GM08714 (cell line): ENCODE measurements around the gene ZNF516.

Source experiments
- H3K4me3 ChIP-seq: fragments of 200-500 bp; sonication (Bioruptor generic); 2 replicates; pipeline ENCODE4 v1.5.1; 2014; ENCODE audit warnings: mild to moderate bottlenecking, low read length, inconsistent platforms
- ZNF274 ChIP-seq: IDR thresholded peaks from 2 replicates; pipeline ENCODE4 v1.6.1; 2012; ENCODE audit warnings: mild to moderate bottlenecking, low read depth, low read length

Gene ZNF516

DNA sequence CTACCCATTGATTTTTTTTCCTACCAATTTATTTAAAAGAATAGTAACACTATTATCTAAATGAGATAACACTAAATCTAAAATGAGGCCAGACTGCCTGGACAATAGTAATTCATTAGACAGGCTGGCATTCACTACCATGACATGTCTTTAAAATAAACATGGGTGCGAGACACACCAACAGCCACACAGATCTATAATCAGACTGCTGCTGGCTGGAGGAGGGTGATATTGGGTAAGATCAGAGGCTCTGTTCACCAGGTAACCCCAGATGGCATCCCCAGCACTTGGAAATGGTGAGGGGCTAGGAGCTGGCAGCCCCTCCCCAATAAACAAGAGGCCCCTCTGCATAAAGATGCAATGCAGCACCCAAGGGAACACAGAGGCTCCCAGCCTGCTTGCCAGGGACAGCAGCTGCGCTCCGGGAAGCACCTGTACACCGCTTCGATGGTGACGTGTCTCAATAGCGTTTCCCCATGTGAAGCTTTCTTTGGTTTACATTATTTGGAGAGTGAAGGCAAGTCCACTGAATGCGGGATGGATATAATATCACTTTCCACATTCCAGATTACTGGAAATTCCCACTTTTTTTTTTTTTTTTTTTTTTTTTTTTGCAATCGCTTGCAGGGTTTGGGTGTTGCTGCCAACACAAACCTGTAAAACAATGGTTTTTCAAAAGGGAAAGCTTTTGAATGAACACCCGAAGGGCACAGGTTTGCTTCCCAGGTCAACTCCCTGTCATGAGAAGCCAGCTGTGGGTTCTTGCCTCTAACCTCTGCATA, 159.0 kb downstream of the ZNF516 start:
- no peak for TF ChIP-seq ZNF274
- no peak overlapping the region for H3K4me3 ChIP-seq

- H3K4me3 ChIP-seq = no peak overlapping the region
- no peak for TF ChIP-seq ZNF274
These were observed 166.9 kb downstream of the ZNF516 start for GRCh38 chr18:76328140-76328539.

DNA sequence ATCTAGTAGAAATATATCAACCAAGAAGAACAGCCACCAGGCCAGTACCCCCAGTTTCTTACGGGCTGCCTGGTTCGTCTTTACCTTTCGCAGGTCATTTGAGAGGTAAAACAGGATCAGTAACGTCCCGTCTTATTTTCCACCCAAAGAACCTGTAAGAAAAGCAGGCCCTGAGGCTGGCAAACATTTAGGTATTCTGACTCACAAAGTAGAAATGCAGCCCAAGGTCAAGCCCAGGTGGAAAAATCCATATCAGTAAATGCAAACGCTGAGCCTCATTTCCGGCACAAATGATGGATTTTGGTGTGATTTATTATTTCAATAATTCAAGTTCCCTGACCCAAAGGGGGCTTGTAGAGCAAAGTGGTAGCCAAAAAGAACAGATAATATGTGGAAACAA, 171.2 kb downstream of the ZNF516 start:
- H3K4me3 ChIP-seq = no peak overlapping the region
- TF ChIP-seq ZNF274 = no peak

GRCh38 chr18:76322686-76323085, 172.4 kb downstream of the ZNF516 start:
- no peak overlapping the region for H3K4me3 ChIP-seq
- no peak for TF ChIP-seq ZNF274

GRCh38 chr18:76319366-76319765, 175.7 kb downstream of the ZNF516 start:
- no peak overlapping the region for H3K4me3 ChIP-seq
- no peak for TF ChIP-seq ZNF274

- H3K4me3 ChIP-seq = no peak overlapping the region
- TF ChIP-seq ZNF274 = no peak
These were observed 176.4 kb downstream of the ZNF516 start for GRCh38 chr18:76318607-76319006.

GRCh38 chr18:76317136-76317535, 177.9 kb downstream of the ZNF516 start:
- TF ChIP-seq ZNF274 = no peak

DNA sequence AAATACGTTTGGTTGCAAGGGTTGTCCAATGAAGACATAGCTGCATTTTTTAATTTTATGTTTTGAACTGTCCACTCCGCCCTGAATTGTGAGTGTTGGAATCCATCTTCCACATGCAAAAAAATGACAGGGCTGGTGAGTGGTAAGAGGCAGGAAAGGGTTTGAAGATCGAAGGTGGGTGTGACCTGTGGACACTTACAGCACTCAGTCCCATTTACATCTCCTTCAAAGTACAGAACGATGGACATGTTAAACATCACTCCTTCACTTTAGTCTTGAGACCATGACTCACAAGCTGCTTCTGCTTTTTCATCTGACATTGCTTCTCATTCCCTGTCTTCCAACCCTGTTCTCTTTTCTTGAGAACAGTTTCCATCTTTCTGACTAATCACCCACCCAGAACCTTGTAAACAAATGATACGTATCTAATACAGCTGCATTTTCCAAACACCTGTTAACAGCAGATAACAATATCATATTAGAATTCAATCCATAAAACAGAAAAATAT, 179.3 kb downstream of the ZNF516 start:
- no peak overlapping the region for H3K4me3 ChIP-seq
- no peak for TF ChIP-seq ZNF274

More at GRCh38 chr18:76317136-76317535, 177.9 kb downstream of the ZNF516 start:
- no peak overlapping the region for H3K4me3 ChIP-seq

GRCh38 chr18:76314496-76314895, 180.5 kb downstream of the ZNF516 start:
- H3K4me3 ChIP-seq = no peak overlapping the region
- no peak for TF ChIP-seq ZNF274

DNA sequence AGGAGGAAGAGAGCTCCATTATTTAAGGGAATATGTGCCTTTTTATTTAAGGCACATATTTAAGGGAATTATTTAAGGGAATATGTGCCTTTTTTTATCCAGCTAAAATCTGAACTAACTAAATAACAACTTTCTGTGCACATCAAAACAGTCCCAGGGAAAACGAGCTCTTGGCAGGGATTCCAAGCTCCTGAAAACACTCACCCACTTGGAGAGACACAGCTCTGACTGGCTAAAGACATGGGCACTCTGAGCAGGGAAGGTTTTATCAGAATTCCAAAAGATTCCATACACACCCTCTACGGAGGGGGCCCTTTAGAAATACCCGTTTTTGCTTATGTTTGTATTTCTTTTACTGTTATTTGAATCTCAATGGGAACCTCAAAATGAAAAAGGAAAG, 181.0 kb downstream of the ZNF516 start:
- no peak for TF ChIP-seq ZNF274
- H3K4me3 ChIP-seq = no peak overlapping the region
